ENCODE measurements around the gene RDH16.

- TF ChIP-seq ZNF114 (CRISPR knock-in tag; IDR thresholded peaks at IDR 0.05) (no peak), EZH2 (IDR thresholded peaks at IDR 0.05; ENCODE audit: low read depth, unreplicated experiment) (no peak), CTCF (conservative IDR thresholded peaks at IDR 0.05; ENCODE audit: low read depth in 2 of 2) (no peak), POLR2AphosphoS5 (IDR thresholded peaks at IDR 0.05; ENCODE audit: low read depth) (no peak), EZH2phosphoT487 (IDR thresholded peaks at IDR 0.05; ENCODE audit: unreplicated experiment) (no peak), REST (IDR thresholded peaks at IDR 0.05; ENCODE audit: unreplicated experiment) (no peak), JUNB (IDR thresholded peaks at IDR 0.05; ENCODE audit: unreplicated experiment) (no peak), CREB1 (CRISPR knock-in tag; IDR thresholded peaks at IDR 0.05; ENCODE audit: low read depth) (no peak), ZNF331 (CRISPR knock-in tag; IDR thresholded peaks at IDR 0.05; ENCODE audit: low read depth) (no peak)
- TF ChIP-seq, protein P1, sequence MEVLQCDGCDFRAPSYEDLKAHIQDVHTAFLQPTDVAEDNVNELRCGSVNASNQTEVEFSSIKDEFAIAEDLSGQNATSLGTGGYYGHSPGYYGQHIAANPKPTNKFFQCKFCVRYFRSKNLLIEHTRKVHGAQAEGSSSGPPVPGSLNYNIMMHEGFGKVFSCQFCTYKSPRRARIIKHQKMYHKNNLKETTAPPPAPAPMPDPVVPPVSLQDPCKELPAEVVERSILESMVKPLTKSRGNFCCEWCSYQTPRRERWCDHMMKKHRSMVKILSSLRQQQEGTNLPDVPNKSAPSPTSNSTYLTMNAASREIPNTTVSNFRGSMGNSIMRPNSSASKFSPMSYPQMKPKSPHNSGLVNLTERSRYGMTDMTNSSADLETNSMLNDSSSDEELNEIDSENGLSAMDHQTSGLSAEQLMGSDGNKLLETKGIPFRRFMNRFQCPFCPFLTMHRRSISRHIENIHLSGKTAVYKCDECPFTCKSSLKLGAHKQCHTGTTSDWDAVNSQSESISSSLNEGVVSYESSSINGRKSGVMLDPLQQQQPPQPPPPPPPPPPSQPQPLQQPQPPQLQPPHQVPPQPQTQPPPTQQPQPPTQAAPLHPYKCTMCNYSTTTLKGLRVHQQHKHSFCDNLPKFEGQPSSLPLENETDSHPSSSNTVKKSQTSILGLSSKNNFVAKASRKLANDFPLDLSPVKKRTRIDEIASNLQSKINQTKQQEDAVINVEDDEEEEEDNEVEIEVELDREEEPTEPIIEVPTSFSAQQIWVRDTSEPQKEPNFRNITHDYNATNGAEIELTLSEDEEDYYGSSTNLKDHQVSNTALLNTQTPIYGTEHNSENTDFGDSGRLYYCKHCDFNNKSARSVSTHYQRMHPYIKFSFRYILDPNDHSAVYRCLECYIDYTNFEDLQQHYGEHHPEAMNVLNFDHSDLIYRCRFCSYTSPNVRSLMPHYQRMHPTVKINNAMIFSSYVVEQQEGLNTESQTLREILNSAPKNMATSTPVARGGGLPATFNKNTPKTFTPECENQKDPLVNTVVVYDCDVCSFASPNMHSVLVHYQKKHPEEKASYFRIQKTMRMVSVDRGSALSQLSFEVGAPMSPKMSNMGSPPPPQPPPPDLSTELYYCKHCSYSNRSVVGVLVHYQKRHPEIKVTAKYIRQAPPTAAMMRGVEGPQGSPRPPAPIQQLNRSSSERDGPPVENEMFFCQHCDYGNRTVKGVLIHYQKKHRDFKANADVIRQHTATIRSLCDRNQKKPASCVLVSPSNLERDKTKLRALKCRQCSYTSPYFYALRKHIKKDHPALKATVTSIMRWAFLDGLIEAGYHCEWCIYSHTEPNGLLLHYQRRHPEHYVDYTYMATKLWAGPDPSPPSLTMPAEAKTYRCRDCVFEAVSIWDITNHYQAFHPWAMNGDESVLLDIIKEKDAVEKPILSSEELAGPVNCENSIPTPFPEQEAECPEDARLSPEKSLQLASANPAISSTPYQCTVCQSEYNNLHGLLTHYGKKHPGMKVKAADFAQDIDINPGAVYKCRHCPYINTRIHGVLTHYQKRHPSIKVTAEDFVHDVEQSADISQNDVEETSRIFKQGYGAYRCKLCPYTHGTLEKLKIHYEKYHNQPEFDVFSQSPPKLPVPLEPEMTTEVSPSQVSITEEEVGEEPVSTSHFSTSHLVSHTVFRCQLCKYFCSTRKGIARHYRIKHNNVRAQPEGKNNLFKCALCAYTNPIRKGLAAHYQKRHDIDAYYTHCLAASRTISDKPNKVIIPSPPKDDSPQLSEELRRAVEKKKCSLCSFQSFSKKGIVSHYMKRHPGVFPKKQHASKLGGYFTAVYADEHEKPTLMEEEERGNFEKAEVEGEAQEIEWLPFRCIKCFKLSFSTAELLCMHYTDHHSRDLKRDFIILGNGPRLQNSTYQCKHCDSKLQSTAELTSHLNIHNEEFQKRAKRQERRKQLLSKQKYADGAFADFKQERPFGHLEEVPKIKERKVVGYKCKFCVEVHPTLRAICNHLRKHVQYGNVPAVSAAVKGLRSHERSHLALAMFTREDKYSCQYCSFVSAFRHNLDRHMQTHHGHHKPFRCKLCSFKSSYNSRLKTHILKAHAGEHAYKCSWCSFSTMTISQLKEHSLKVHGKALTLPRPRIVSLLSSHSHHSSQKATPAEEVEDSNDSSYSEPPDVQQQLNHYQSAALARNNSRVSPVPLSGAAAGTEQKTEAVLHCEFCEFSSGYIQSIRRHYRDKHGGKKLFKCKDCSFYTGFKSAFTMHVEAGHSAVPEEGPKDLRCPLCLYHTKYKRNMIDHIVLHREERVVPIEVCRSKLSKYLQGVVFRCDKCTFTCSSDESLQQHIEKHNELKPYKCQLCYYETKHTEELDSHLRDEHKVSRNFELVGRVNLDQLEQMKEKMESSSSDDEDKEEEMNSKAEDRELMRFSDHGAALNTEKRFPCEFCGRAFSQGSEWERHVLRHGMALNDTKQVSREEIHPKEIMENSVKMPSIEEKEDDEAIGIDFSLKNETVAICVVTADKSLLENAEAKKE (CRISPR knock-in tag; IDR thresholded peaks at IDR 0.05): no peak
Measured at GRCh38 chr12:56983386-56983785, 26.0 kb upstream of the RDH16 start.

Data from GM23338 (cell line).